Activated CD4-positive, alpha-beta T cell treated with anti-CD3 and anti-CD28 coated beads, Interleukin-2, amount 50 U/mL, for 24 hours (primary cell): ENCODE data around the gene KCNQ4.
A peak's percentile ranks its signal among the peaks of the same experiment; 100 is the strongest.

Experiments
- DNase-seq, 2 donors: peaks; one replicate each; pipeline ENCODE4 v3.0.0-alpha.2; 2020; ENCODE audit warnings: low read depth in 1 of 2, low spot score in 1 of 2

KCNQ4 gene

GRCh38 chr1:40794974-40795715 is 11.6 kb downstream of the KCNQ4 start:
- DNase-seq, result no peak

- DNase-seq, result no peak
Observed at GRCh38 chr1:40795811-40796586, 12.4 kb downstream of the KCNQ4 start.

GRCh38 chr1:40796939-40797667 is 13.5 kb downstream of the KCNQ4 start:
- DNase-seq, result no peak

- no peak for DNase-seq
Observed at GRCh38 chr1:40797668-40798010, 14.1 kb downstream of the KCNQ4 start.

GRCh38 chr1:40798366-40799281 is 15.0 kb downstream of the KCNQ4 start:
- no peak for DNase-seq

GRCh38 chr1:40799351-40799867 is 15.8 kb downstream of the KCNQ4 start:
- DNase-seq, result no peak

GRCh38 chr1:40801742-40802077 is 18.1 kb downstream of the KCNQ4 start:
- no peak for DNase-seq

- DNase-seq, result peak; percentile 65 to 74
Observed at GRCh38 chr1:40802078-40802741, 18.6 kb downstream of the KCNQ4 start.

GRCh38 chr1:40802742-40803113 is 19.1 kb downstream of the KCNQ4 start:
- DNase-seq, result no peak

GRCh38 chr1:40803447-40803846 is 19.9 kb downstream of the KCNQ4 start:
- no peak for DNase-seq

GRCh38 chr1:40803902-40804301 is 20.3 kb downstream of the KCNQ4 start:
- DNase-seq, result no peak

- DNase-seq, result no peak
Observed at GRCh38 chr1:40806240-40806639, 22.7 kb downstream of the KCNQ4 start.

GRCh38 chr1:40806731-40807695 is 23.4 kb downstream of the KCNQ4 start:
- no peak for DNase-seq

GRCh38 chr1:40808002-40808401 is 24.4 kb downstream of the KCNQ4 start:
- no peak for DNase-seq

- DNase-seq, result no peak
Observed at GRCh38 chr1:40808444-40808843, 24.9 kb downstream of the KCNQ4 start.

GRCh38 chr1:40808909-40809308 is 25.3 kb downstream of the KCNQ4 start:
- DNase-seq, result no peak

GRCh38 chr1:40810927-40811326 is 27.3 kb downstream of the KCNQ4 start:
- DNase-seq, result no peak

GRCh38 chr1:40815420-40815819 is 31.8 kb downstream of the KCNQ4 start:
- DNase-seq, result no peak

GRCh38 chr1:40817791-40818263 is 34.2 kb downstream of the KCNQ4 start:
- no peak for DNase-seq
